Activated CD8-positive, alpha-beta memory T cell treated with anti-CD3 and anti-CD28 coated beads, Interleukin-2, amount 50 U/mL, for 24 hours (primary cell): ENCODE data around the gene ELP1.
"Not testable (repeated sequence)": the region's sequence is repeated elsewhere in the genome, so short reads cannot be mapped to it uniquely, and the experiment has no call there.

Experiments used
- DNase-seq: peaks from one replicate; pipeline ENCODE4 v3.0.0-alpha.2; 2020; ENCODE audit errors: extremely low read depth

The ELP1 gene

DNA sequence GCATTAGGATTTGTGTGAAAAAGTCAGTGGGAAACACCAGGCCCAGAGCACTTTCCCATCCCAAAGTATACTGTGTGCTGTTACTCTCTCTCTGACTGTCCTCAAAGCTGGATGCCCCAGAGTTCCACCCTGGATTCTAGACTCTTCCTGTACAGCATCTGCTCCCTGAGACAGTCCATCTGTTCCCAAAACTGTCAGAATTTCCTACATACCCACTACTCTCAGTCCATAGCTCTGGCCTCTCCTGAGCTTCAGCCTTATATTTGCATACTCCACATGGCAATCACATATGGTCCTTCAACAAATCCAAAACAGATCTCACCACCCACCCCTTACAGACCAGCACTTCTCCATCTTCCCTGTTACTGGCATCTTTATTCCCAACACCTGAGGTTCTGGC, 9.5 kb downstream of the ELP1 start:
- no peak for DNase-seq

- no peak for DNase-seq
Measured at GRCh38 chr9:108921200-108921599, 12.7 kb downstream of the ELP1 start.

GRCh38 chr9:108920401-108920800, 13.5 kb downstream of the ELP1 start:
- DNase-seq: not testable (repeated sequence)

DNA sequence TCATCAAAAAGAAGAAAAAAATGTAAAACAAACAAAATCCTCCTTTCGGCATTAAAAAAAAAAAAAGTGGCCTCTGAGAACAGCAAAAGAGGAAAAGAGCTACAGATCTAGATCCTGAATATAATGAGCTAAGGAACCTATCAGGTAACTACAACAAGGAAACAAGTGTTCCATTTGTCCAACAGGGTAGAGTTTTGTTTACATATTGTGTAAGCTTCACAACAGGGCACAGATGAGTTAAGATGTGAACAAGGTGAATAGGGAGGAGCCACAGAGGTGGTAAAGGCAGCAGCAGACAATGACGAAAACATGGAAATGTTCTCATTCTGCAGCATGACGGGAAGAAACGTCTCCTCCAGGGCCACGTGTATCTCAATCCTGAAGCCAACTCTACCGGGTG, 14.4 kb downstream of the ELP1 start:
- no peak for DNase-seq

DNA sequence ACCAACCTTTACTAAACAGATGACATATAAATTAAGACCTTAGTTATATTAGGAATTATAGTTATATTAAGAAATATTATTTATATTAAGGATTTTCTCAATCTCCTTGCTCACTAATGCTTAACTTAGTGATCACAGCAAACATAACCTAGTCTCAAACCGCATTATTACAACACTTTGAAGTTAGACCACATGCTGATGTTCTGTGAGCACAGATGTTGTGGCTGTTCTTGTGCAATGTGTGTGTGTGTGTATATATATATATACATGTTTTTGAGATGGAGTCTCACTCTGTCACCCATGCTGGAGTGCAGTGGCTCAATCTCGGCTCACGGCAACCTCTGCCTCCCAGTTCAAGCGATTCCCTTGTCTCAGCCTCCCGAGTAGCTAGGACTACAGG, 20.5 kb downstream of the ELP1 start:
- DNase-seq: no peak

DNA sequence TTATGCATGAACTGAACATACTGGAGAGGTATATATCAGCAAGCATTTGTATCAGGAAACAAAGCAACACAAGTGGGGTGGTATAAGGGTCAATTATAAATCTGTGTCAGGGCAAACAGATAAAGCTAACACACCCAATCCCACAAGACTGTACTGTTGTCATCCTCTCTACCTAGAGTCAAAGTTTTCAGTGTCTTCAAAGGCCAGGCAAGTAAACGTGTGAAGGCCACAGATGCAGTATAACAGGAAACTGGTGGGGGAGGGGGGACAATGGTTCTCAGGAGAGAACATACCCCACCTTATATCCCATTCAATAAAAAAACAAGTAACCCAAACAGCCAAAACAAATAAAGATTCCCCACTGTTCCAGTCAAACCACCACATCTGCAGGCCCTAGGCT, 22.1 kb downstream of the ELP1 start:
- no peak for DNase-seq

DNA sequence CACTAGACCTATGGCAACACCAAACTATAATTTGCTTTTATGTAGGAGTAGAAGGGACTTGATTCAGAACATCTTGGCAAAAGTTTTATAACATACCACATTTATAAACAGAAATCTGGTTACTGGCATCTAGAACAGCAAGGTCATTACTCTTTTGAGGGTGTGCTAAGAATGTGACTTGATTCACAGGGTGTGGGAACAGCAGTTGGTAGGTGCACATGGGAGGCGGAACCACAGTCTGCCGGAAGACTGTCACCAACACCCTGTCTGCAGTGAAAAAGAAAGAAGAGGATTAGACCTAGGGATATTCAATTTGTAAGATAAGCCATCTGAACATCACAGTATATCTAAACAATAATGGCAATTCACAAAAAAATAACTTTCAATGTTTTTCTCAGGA, 23.0 kb downstream of the ELP1 start:
- DNase-seq: no peak

DNA sequence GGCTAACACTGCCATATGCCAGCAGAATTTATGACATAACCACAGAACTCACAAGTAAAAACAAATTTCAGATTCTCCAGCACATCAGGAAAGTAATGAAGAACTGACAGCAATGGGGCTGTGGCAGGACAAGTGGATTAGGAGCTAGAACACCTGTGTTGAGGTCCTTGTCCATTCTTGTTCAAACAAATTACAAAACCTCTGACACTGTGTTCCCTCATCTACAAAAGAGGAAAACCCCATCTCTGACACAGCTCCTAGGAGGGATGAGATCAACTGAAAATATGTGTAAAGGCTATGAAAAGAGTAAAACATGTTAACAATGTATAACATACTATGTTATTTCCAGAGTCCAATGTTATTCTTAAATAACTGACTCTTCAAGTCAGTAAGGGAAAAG, 23.5 kb downstream of the ELP1 start:
- no peak for DNase-seq

DNA sequence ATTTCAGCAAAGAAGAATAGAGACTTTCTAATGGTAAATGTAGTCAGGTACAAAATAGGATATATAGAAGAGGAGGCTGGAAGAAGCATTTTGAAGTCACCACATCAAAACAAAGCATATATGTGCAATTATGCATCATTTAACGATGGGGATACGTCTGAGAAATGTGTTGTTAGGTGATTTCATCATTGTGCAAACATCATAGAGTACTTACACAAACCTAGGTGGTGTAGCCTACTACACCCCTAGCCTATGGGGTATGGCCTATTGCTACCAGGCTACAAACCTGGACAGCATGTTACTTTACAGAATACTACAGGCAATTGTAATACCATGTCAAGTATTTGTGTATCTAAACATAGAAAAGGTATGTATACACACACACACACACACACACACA, 28.4 kb downstream of the ELP1 start:
- no peak for DNase-seq

DNA sequence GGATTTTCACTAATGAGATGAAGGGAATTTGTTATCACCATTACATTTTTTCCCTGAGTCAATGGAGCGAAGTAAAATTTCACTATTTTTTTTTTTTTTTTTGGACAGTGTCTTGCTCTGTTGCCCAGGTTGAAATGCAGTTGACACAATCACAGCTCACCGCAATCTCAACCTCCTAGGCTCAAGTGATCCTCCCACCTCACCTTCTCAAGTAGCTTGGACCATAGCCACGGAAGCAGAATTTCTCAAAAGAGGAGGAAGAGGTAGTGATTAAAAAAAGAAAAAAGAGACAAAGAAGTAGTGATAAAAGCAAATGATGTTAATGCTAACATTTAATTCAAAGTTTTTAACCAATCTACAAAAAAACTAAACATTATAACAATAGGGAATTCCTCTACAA, 29.8 kb downstream of the ELP1 start:
- DNase-seq: no peak

DNA sequence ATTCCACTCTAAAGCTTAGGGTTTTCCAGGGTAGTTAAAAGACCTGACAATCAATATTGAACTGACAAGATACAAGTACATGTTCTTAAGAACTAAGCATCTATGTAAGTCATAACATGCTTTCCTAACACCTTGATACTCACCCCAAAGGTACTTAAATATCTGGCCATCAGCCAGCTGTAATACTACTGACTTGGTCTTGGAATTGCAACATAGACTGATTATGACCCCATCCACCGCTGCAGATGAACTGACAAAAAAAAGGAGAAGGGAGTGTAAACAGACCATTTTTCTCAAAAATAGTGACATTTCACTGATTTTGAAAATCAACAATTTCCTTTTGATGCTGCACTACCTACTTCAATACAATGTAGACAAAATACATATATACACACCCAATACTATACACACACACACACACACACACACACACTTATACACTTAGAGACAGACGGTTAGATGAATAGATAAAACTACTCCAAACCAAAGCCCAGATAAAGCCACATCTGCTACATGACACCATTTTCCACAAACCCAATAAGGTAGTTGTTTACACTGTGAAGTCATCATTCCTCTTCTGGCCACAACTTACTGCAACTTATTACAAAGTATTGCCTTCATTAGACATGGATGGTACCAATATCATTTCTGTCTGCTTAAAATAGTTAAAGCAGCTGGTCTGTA, 30.4 kb downstream of the ELP1 start:
- DNase-seq: no peak

DNA sequence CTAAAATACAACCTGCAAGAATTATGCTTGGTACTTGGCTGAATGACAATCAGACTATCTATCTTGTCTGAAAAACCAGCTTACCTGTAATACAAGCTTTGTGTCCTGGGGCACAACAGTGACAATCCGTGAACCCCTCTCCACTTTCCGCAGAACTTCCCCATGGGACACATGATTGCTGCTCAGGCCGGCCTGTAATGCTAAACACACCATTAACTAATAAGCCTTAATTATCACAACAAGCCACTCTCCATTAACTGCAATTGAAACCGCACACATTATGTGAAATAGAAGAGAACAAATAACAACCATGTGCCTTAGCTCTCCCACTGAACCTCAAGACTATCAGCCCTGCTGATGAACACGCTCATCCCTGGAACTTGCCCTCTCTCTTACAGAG, 33.7 kb downstream of the ELP1 start:
- DNase-seq: no peak

GRCh38 chr9:108899023-108899695, 34.8 kb downstream of the ELP1 start:
- not testable (repeated sequence) for DNase-seq

- DNase-seq: no peak
Measured at GRCh38 chr9:108897324-108898096, 36.4 kb downstream of the ELP1 start.

DNA sequence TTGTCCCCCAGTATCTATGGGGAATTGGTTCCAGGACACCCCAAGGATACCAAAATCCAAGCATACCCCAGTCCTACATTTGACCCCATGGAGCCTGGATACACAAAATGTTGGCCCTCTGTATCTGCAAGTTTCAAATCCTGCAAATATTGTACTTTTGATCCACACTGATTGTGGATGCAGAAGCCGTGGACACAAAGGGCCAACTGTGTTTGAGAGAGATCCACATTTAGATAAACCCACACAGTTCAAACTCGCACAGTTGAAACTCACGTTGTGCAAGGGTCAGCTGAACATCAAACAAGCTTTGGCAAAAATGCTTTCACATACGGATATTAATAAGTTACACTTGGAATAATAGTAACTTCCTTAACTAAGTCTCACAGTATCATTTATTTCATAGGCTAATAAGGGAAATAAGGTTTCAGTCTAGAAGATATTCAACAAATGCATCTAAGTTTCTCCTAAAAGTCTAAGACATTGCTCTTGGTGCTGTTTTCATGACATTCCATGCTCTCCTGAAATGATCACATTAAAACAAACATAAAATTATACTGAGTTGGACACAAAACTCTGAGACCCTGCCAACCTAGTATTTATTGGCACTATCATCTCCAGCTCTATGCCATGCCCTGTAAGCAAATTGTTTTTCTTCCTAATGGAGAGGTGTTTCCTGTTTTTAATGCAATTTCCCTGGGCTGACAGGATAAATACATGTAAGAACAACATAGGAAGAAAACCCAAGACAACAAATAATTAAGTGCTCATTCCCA, 39.5 kb downstream of the ELP1 start:
- no peak for DNase-seq

GRCh38 chr9:108889649-108890067, 44.3 kb downstream of the ELP1 start:
- no peak for DNase-seq

DNA sequence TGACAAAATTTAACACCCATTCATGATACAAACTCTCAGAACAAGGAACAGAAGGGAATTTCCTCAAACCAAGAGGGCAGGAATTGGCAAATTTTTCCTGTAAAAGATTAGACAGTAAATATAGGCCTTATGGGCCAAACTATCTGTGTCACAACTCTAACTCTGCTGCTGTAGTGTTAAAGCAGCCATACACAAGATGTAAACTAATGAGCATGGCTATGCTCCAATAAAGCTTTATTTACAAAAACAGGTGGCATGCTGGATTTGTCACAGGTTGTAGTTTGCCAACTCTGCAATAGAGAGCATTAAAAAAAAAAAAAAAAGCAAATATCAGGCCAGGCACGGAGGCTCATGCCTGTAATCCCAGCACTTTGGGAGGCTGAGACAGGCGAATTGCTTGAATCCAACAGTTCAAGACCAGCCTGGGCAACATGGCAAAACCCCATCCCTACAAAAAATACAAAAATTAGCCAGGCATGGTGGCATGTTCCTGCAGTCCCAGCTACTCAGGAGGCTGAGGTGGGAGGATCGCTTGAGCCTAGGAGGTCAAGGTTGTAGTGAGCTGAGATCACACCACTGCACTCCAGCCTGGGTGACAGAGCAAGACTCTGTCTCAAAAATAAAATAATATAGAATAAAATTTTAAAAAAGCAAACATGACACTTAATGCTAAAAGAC, 47.2 kb downstream of the ELP1 start:
- DNase-seq: not testable (repeated sequence)

- peak; percentile 14 for DNase-seq
Measured at GRCh38 chr9:108885643-108886348, 48.1 kb downstream of the ELP1 start.

GRCh38 chr9:108884701-108885100, 49.2 kb downstream of the ELP1 start:
- no peak for DNase-seq

GRCh38 chr9:108883085-108883484, 50.8 kb downstream of the ELP1 start:
- DNase-seq: no peak
